H54 (cell line): Measurements from ENCODE around the gene GRIK5.

Source experiments
- DNase-seq: peaks from one replicate; pipeline ENCODE4 v3.0.0; 2011; ENCODE audit warnings: low spot score, mixed read lengths; ENCODE audit not compliant: insufficient read length
- FAIRE-seq: peaks from 3 replicates; lab custom pipeline; 2011; peaks lifted over from hg19 to GRCh38; lab: Jason Lieb, UNC
- POLR2A ChIP-seq: IDR thresholded peaks from 2 replicates; pipeline ENCODE4 v1.6.1; 2011; ENCODE audit warnings: low read depth, mild to moderate bottlenecking, low read length

GRIK5 gene

GRCh38 chr19:42078538-42079275 lies 8.7 kb upstream of the GRIK5 start:
- FAIRE-seq (no peak), DNase-seq (no peak)
- no peak for TF ChIP-seq POLR2A

- FAIRE-seq: no peak
- no peak for TF ChIP-seq POLR2A
- no peak for DNase-seq
These were observed 8.1 kb upstream of the GRIK5 start for GRCh38 chr19:42078058-42078457.

- no peak for TF ChIP-seq POLR2A
- FAIRE-seq (no peak), DNase-seq (no peak)
These were observed 6.5 kb upstream of the GRIK5 start for GRCh38 chr19:42076380-42076944.

GRCh38 chr19:42075616-42076379 lies 5.8 kb upstream of the GRIK5 start, which contains the start of gene ZNF574:
ZNF574 (plus strand) TSS chr19:42076166; CDS start chr19:42078607, 2,441 bp downstream.
- DNase-seq (peak; percentile 100), FAIRE-seq (peak; percentile 85)
- TF ChIP-seq POLR2A: peak; percentile 96

GRCh38 chr19:42075364-42075615 lies 5.3 kb upstream of the GRIK5 start:
- no peak for TF ChIP-seq POLR2A
- FAIRE-seq (no peak), DNase-seq (no peak)

- FAIRE-seq (no peak), DNase-seq (no peak)
- no peak for TF ChIP-seq POLR2A
These were observed 4.7 kb upstream of the GRIK5 start for GRCh38 chr19:42074513-42075363.

GRCh38 chr19:42071247-42071646 lies 1.2 kb upstream of the GRIK5 start:
- no peak for DNase-seq
- FAIRE-seq: no peak
- no peak for TF ChIP-seq POLR2A

GRCh38 chr19:42068756-42069571 lies 1.0 kb downstream of the GRIK5 start:
- FAIRE-seq (no peak), DNase-seq (no peak)
- no peak for TF ChIP-seq POLR2A

- no peak for FAIRE-seq
- DNase-seq: no peak
- TF ChIP-seq POLR2A: no peak
These were observed 1.6 kb downstream of the GRIK5 start for GRCh38 chr19:42068361-42068755.

GRCh38 chr19:42067315-42067888 lies 2.6 kb downstream of the GRIK5 start:
- DNase-seq (no peak), FAIRE-seq (no peak)
- TF ChIP-seq POLR2A: no peak

- DNase-seq (peak; percentile 66), FAIRE-seq (no peak)
- no peak for TF ChIP-seq POLR2A
These were observed 3.8 kb downstream of the GRIK5 start for GRCh38 chr19:42066075-42066754.

- no peak for TF ChIP-seq POLR2A
- FAIRE-seq: no peak
- DNase-seq: no peak
These were observed 4.5 kb downstream of the GRIK5 start for GRCh38 chr19:42065511-42065910.
